Stimulated activated naive CD8-positive, alpha-beta T cell treated with anti-CD3 and anti-CD28 coated beads, Interleukin-15, amount 100 ng/mL, for 72 hours (primary cell): ENCODE measurements around the gene NR6A1.
"Not testable (repeated sequence)": the region's sequence is repeated elsewhere in the genome, so short reads cannot be mapped to it uniquely, and the experiment has no call there.

ENCODE experiments used
- ATAC-seq: fragments of 150-1000 bp; cut with Tn5 transposase; 2 replicates; pipeline ENCODE4 v1.10.0; 2021; ENCODE audit warnings: mild to moderate bottlenecking, moderate library complexity
- DNase-seq, 2 donors: peaks; one replicate each; pipeline ENCODE4 v3.0.0; 2021 to 2022
- H3K27ac Mint-ChIP-seq, 2 donors: one replicate each; pipeline ENCODE4 v1.8.0; 2022; ENCODE audit warnings: mild to moderate bottlenecking in 2 of 2, mixed read lengths in 2 of 2, moderate library complexity in 2 of 2
- H3K27me3 Mint-ChIP-seq: one replicate; pipeline ENCODE4 v1.8.0; 2022; ENCODE audit warnings: mixed read lengths
- H3K4me1 Mint-ChIP-seq: one replicate; pipeline ENCODE4 v1.8.0; 2022; ENCODE audit warnings: mild to moderate bottlenecking, mixed read lengths
- H3K4me3 Mint-ChIP-seq, 2 donors: one replicate each; pipeline ENCODE4 v1.8.0; 2022; ENCODE audit warnings: mild to moderate bottlenecking in 2 of 2, mixed read lengths in 2 of 2, moderate library complexity in 1 of 2
- H3K9me3 Mint-ChIP-seq, 2 donors: one replicate each; pipeline ENCODE4 v1.8.0; 2022; ENCODE audit warnings: mixed read lengths in 2 of 2

NR6A1 gene

GRCh38 chr9:124623966-124624734 lies 147.0 kb downstream of the NR6A1 start:
- DNase-seq: no peak
- H3K4me3 Mint-ChIP-seq: no peak overlapping the region
- no peaks in the 10 kb centered on the region for H3K9me3 Mint-ChIP-seq
- no peak for ATAC-seq
- peaks cover 23% of the 10 kb centered on the region for H3K27me3 Mint-ChIP-seq
- H3K4me1 Mint-ChIP-seq: no peaks in the 10 kb centered on the region
- no peak overlapping the region for H3K27ac Mint-ChIP-seq

DNA sequence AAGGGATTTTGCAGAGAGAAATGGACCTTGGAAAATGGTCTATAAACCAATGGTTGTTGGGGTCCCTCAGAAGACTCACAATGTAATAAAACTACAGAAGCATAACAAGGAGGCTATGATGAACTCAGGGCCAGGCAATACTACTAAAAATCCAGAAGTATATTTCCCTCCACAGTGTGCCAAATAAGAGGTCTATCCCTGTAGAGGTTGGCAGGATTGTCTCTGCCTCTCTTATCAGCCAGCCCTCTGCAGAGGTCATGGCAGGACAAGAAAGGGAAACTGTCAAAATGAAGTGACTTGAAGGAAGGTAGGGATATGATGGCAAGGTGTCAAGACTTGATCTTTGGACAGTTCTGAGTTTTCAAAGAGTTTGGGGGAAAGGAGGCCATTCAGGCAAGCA lies 148.2 kb downstream of the NR6A1 start:
- H3K4me3 Mint-ChIP-seq: no peak overlapping the region

GRCh38 chr9:124621371-124622328 lies 149.5 kb downstream of the NR6A1 start:
- no peaks in the 10 kb centered on the region for H3K4me1 Mint-ChIP-seq
- no peak overlapping the region for H3K27ac Mint-ChIP-seq
- DNase-seq: no peak
- peaks cover 35% of the 10 kb centered on the region for H3K27me3 Mint-ChIP-seq
- no peaks in the 10 kb centered on the region for H3K9me3 Mint-ChIP-seq
- H3K4me3 Mint-ChIP-seq: no peak overlapping the region
- ATAC-seq: no peak

More for the DNA sequence above, 148.2 kb downstream of the NR6A1 start:
- H3K27ac Mint-ChIP-seq: no peak overlapping the region
- no peaks in the 10 kb centered on the region for H3K9me3 Mint-ChIP-seq
- H3K27me3 Mint-ChIP-seq: peaks cover 23% of the 10 kb centered on the region
- no peak for DNase-seq
- no peaks in the 10 kb centered on the region for H3K4me1 Mint-ChIP-seq
- ATAC-seq: no peak

DNA sequence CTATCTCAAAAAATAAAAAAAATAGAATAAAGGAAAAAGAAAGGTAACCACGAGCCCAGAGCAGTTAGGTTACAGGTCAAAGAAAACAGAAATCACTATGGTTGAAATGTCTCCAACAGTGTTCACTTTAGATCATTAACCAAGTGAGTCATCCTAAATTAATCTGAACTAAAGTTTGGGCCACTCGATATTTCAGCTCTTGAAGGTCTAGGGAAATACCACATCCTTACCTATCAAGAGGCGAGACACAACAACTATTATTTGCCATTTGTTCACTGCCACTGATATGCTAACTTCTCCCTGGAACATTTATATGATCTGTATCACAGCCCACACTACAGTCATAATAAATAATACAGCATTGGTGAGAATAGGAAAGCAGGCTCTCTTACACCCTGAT lies 152.6 kb downstream of the NR6A1 start:
- Mint-ChIP-seq H3K27ac (no peak overlapping the region), H3K4me1 (no peaks in the 10 kb centered on the region), H3K9me3 (no peaks in the 10 kb centered on the region), H3K4me3 (no peak overlapping the region), H3K27me3 (peaks cover 32% of the 10 kb centered on the region)
- DNase-seq: no peak
- no peak for ATAC-seq

DNA sequence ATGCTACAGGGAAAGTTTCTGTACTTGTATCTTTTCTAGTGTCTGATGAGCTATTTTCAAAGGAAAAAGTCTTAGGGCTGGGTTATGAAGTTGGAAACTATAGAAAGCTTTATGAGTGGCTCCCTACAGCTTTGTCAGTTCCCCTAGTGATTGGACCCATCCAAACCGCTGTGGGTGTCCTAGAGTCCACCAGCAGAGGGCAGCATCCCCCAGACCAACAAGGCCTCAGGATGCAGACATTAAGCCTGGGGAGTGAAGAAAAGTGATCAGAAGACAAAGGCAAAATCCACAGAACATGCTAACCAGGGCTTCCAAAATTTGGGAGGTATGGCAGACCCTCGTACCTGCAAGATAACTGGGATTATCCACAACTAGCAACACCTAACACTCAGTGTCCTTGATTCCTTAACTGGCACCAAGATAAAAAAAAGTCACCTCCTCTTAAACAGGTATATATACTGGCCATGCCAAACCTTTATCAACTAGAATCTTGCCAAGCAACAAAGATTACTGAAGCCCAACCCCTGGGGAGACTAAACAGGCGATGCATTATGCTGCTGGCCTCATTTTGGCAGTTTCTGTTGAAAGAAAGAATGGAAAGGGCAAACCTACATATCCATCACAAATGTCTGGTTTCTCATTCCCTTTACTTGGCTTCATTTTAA lies 153.5 kb downstream of the NR6A1 start:
- H3K27ac Mint-ChIP-seq: no peak overlapping the region
- peak; percentile 89 for ATAC-seq
- H3K9me3 Mint-ChIP-seq: no peaks in the 10 kb centered on the region
- DNase-seq: peak; percentile 63 to 66
- peaks cover 26% of the 10 kb centered on the region for H3K27me3 Mint-ChIP-seq
- H3K4me3 Mint-ChIP-seq: no peak overlapping the region
- no peaks in the 10 kb centered on the region for H3K4me1 Mint-ChIP-seq

GRCh38 chr9:124616961-124617360 lies 154.2 kb downstream of the NR6A1 start:
- Mint-ChIP-seq H3K9me3 (no peaks in the 10 kb centered on the region), H3K27me3 (peaks cover 21% of the 10 kb centered on the region), H3K27ac (no peak overlapping the region), H3K4me1 (no peaks in the 10 kb centered on the region), H3K4me3 (no peak overlapping the region)
- DNase-seq: no peak
- no peak for ATAC-seq

DNA sequence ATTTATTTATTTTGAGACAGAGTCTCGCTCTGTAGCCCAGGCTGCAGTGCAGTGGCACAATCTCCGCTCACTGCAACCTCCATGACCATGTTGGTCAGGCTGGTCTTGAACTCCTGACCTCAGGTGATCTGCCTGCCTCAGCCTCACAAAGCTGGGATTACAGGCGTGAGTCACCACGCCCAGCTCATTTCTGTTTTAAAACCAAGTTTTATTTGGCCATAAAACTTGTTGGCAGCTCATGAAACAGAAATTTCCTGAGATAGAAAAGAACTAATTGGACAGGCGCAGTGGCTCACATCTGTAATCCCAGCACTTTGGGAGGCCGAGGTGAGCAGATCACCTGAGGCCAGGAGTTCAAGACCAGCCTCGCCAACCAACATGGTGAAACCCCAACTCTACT lies 155.3 kb downstream of the NR6A1 start:
- H3K4me1 Mint-ChIP-seq, H3K27ac Mint-ChIP-seq, ATAC-seq, DNase-seq, H3K4me3 Mint-ChIP-seq, H3K9me3 Mint-ChIP-seq: not testable (repeated sequence)
- H3K27me3 Mint-ChIP-seq: peaks cover 29% of the 10 kb centered on the region

DNA sequence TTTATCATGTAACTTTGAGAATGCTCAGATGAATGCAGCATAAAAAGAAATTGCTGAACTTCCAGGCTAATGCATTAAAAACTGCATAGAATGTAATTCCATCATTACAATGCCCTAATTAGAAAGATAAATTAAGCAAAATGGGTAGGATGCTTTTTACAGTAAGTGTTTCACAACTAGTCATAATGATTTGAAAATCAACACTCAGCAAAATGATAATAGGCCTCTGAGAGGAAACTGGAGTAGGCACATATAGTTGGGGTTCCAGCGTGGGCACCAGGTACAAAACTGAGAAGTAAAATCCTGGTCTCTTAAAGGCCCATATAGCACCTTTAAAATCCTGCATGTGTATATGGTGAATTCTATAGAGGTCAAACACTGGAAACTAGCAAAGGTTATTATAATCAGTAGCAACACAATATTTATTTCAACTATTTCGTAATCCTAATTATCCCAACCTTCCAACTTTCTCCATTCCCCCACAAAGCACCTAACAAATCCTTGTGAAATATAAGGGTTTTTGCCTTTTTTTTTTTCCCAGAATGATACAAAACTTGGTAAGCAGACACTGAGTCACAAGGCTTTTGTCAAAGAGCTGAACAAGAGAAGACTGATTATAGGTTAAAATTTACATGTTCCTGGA lies 155.9 kb downstream of the NR6A1 start:
- Mint-ChIP-seq H3K27ac (no peak overlapping the region), H3K4me1 (no peaks in the 10 kb centered on the region), H3K4me3 (no peak overlapping the region), H3K9me3 (no peaks in the 10 kb centered on the region), H3K27me3 (peaks cover 33% of the 10 kb centered on the region)
- ATAC-seq (no peak), DNase-seq (no peak)

GRCh38 chr9:124613849-124614248 lies 157.3 kb downstream of the NR6A1 start:
- no peak overlapping the region for H3K27ac Mint-ChIP-seq
- DNase-seq (no peak), ATAC-seq (no peak)
- no peaks in the 10 kb centered on the region for H3K9me3 Mint-ChIP-seq
- H3K4me3 Mint-ChIP-seq: no peak overlapping the region
- no peaks in the 10 kb centered on the region for H3K4me1 Mint-ChIP-seq
- H3K27me3 Mint-ChIP-seq: peaks cover 43% of the 10 kb centered on the region

GRCh38 chr9:124611106-124611505 lies 160.0 kb downstream of the NR6A1 start:
- Mint-ChIP-seq H3K27me3 (peaks cover 35% of the 10 kb centered on the region), H3K9me3 (no peaks in the 10 kb centered on the region), H3K4me3 (no peak overlapping the region), H3K4me1 (no peaks in the 10 kb centered on the region), H3K27ac (no peak overlapping the region)
- no peak for ATAC-seq
- DNase-seq: no peak

DNA sequence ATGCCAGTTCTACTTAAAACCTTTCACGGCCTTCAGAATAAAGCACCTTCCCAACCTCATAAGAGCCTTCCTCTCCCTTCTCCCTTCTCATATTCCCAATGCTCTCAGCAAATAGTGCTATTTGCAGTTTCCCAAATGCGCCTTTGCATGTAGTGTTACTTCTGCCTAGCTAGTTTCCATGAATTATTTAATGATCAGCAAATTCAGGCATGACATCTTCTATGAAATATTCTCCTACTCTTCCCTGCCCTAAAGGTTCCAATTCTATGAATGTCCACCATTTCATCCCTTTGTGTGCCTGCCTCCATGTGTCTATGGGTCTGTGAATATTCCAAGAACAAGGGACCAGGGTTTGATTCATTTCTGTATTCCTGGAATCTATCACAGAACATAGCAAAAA lies 165.1 kb downstream of the NR6A1 start:
- Mint-ChIP-seq H3K27ac (no peak overlapping the region), H3K27me3 (peaks cover 27% of the 10 kb centered on the region), H3K4me3 (no peak overlapping the region), H3K9me3 (no peaks in the 10 kb centered on the region), H3K4me1 (no peaks in the 10 kb centered on the region)
- DNase-seq (no peak), ATAC-seq (no peak)

DNA sequence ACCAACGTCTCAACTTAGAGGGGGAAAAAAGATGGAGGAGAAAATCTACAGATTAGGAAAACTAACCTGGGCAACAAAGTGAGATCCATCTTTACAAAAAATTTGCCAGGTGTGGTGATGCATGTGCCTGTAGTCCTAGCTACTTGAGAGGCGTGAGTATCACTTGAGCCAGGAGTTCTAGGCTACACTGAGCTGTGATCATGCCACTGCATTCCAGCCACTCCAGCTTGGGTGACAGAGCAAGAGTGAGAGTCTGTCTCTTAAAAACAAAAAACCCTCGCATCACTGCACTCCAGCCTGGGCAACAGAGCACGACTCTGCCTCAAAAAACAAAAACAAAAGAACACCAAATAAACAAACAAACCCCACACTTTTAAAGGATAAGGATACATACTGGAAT lies 165.9 kb downstream of the NR6A1 start:
- H3K27ac Mint-ChIP-seq: no peak overlapping the region
- no peaks in the 10 kb centered on the region for H3K9me3 Mint-ChIP-seq
- H3K4me3 Mint-ChIP-seq: no peak overlapping the region
- no peak for ATAC-seq
- H3K4me1 Mint-ChIP-seq: no peaks in the 10 kb centered on the region
- peaks cover 24% of the 10 kb centered on the region for H3K27me3 Mint-ChIP-seq
- DNase-seq: no peak

GRCh38 chr9:124602632-124603031 lies 168.5 kb downstream of the NR6A1 start:
- Mint-ChIP-seq H3K4me1 (no peaks in the 10 kb centered on the region), H3K4me3 (no peak overlapping the region), H3K27ac (peak overlapping the region in 1 of 2 donors; percentile 34), H3K27me3 (peaks cover 12% of the 10 kb centered on the region), H3K9me3 (no peaks in the 10 kb centered on the region)
- DNase-seq (no peak), ATAC-seq (no peak)

DNA sequence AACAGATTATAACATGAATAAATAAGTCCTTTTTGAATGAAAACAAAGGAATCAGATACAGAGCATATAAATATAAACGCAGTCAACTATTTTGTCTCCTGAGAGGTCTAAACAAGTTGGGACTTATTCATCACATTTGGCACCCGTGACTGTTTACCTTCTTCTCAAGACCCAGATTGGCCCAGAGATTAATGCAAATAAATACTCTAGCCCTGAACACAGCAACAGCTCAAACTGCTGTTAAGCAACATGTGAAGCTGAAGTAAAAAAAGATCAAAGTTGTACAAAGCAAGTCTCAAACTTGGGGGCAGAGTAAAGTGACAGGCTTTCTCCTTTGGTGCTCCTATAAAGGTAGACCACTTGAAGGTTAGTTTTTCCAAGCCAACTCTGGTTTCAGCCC lies 168.9 kb downstream of the NR6A1 start:
- peaks cover 12% of the 10 kb centered on the region for H3K27me3 Mint-ChIP-seq
- no peaks in the 10 kb centered on the region for H3K4me1 Mint-ChIP-seq
- no peaks in the 10 kb centered on the region for H3K9me3 Mint-ChIP-seq
- no peak overlapping the region for H3K4me3 Mint-ChIP-seq
- ATAC-seq: no peak
- no peak for DNase-seq
- no peak overlapping the region for H3K27ac Mint-ChIP-seq

- Mint-ChIP-seq H3K27me3 (peaks cover 12% of the 10 kb centered on the region), H3K4me1 (no peaks in the 10 kb centered on the region), H3K9me3 (no peaks in the 10 kb centered on the region)
Measured at GRCh38 chr9:124600407-124600806, 170.7 kb downstream of the NR6A1 start.

More at GRCh38 chr9:124600407-124600806, 170.7 kb downstream of the NR6A1 start:
- no peak overlapping the region for H3K27ac Mint-ChIP-seq
- no peak for ATAC-seq
- no peak for DNase-seq
- no peak overlapping the region for H3K4me3 Mint-ChIP-seq
